ENCODE results near the gene ZNF451.

ZNF451 gene

GRCh38 chr6:57215260-57215659 lies 125.3 kb downstream of the ZNF451 start:
- no peak for DNase-seq

DNA sequence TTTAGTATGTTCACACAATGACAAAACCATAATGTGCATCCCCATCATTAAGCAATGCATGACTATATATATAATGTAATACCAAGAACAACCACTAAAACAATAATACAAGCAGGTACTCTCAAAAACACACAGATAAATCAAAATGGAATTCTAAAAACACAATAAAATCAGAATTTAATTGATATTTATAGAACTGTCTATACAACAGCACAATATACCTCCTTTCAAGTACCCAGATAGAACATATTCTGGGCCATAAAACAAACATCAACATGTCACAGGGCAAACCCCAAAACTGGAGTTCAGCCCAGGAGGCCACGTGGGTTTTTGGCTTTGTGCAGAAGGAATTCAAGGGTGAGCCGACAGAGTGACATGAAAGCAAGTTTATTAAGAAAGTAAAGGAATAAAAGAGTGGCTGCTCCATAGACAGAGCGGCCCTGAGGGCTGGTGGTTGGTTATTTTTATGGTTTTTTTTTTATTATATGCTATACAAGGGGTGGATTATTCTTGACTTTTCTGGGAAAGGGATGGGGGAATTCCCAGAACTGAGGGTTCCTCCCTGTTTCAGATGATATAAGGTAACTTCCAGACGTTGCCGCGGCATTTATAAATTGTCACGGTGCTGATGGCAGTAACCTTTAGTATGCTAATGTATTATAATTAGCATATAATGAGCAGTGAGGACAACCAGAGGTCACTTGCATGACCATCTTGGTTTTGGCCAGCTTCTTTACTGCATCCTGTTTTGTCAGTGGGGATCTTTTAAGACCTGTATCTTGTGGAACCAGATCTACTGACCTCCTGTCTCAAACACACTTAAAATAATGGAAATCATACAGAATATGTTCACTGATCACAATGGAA lies 126.5 kb downstream of the ZNF451 start:
- DNase-seq, result no peak

DNA sequence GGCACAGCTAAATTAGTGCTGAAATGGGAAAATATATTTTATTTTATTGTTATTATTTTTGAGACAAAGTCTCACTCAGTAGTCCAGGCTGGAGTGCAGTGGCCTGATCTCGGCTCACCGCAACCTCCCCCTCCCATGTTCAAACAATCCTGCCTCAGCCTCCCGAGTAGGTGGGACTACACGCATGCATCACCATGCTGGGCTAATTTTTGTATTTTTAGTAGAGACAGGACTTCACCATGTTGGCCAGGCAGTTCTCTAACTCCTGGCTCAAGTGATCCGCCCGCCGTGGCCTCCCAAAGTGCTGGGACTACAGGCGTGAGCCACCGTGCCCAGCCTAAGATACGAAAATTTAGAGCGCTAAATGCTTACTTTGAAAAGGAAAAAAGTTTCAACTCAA lies 127.3 kb downstream of the ZNF451 start:
- no peak for DNase-seq

Measured in NCI-H526 (cell line).